Activated CD4-positive, alpha-beta T cell treated with anti-CD3 and anti-CD28 coated beads, Interleukin-10, Interleukin-2, amounts not matched to agents 100 ng/mL and 50 ng/mL, durations not matched to agents 16 hours and 8 hours (primary cell): ENCODE measurements around the gene MORN5.

ENCODE experiments used
- DNase-seq: peaks from one replicate; pipeline ENCODE4 v3.0.0-alpha.2; 2020

MORN5 gene

DNA sequence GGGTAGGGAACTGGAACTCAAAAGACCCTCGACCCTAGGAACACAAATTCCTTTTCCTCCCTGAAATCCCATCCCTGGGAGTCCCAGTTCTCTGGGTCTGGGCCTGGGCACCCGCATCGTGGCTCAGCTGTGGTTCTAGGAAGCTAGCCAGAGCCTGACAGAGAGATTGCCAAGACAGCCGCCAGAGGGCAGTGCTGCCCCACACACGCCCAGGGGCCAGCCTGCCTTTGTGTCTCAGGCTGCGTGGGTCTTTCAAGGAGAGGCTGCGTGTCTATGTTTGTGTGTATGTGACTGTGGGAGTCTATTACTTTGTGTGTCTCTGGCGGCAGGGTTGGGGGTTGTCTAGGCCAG lies 34.6 kb upstream of the MORN5 start:
- peak; percentile 80 for DNase-seq

- no peak for DNase-seq
Observed at GRCh38 chr9:122125509-122126330, 34.0 kb upstream of the MORN5 start.

DNA sequence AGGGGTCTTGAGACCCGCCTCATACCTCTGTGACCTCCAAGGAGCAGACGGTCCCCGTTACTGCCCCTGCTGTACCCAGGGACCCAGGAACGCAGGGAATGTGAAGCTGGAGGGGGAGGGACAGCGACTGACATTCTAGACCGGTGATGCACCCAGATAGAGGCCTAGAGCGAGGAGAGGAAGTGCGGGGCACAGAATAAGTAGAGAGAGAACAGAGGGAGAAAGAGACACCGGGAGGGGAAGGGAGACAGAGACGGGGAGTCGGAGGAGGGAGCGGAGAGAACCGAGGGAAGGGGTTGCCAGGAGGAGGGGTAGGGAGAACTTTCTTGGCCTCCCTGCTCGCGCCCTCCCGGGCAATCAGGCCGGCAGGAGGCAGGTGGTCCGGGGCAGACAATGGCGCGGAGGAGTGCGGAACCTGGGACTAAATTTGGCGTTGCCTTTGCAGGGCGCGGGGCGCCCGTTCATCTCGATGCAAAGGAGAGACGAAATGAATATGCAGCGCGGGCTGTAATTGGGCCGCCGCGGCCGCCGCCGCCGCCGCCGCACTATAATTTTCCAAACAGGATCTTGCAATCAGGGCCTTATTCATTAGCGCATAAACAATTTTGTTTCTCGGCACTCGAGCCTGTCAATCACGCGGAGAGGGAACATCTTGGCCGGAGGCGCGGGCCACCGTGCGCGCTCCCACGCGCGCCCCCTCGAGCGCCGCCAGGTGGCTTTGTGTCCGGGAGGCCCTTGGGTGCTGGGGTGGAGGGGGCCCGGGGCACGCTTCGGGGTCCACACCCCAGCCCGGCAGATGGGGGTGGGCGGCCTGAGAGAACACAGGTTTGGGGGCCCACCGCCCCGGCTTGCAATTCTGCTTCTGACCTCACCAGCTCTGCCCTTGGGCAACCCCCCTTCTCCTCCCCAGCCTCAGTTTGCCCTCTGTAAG lies 33.1 kb upstream of the MORN5 start:
- DNase-seq: no peak

GRCh38 chr9:122127396-122127798 lies 32.3 kb upstream of the MORN5 start:
- no peak for DNase-seq

DNA sequence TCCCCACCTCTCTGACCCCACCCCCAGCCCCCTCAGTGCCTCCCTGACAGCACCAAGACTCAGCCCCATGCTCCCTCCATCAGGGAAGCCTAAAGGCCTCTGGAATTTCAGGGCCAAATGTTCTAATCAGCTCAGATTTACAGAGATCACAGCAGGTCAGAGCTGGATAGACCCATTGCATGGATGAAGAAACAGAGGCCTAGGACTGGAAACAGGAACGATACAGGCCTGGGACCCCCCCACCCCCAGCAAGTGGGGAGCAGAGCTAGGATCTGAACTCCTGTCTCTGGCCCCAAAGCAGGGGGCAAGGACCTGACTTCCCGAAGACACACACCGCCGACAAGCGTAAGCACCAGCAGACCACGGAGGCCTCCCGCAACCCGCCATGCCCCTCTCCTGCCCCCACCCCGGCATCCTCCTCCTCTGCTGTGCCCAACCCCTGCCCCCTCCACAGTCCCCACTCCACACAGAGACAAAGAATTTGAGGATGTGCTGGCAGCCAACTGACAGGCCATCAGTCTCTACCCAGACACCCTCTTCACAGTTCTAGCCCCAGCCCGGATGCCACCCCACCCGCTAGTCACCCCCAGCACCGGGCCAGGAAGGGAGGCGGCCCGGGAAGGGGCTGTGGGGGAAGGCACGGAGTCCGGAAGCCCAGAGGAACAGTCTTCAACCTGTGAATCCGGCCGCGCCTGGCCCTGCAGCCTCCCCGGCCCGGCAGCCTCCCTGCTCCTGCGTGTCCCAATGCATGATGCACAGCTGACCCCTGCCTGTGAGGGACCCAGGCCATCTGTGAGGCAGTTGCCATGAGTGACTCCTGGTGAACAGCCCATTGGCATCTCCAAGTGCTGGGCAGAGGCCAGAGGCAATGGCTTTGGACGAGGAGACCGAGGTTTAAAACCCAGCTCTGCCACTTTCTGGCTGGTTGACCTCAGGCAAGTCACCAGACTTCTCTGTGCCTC lies 31.4 kb upstream of the MORN5 start:
- no peak for DNase-seq

- DNase-seq: no peak
Observed at GRCh38 chr9:122128969-122129343, 30.8 kb upstream of the MORN5 start.

DNA sequence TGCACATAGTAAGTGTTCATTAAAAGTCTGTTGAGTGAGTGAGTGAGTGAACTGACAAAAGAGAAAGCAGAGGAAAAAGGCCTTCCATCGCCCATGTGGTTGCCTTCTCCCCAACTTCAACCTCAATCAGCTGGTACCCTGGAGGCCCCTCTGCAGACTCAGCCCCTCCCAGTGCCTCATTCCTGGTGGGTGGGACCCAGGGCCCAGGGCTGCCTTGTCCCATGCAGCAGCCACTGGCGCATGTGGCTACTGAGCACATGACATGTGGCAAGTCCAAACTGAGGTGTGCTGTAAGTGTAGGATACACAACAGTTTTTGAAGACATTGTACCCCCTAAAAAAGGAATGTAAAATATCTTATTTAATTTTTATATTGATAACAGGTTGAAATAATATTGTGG lies 29.7 kb upstream of the MORN5 start:
- DNase-seq: no peak

- DNase-seq: no peak
Observed at GRCh38 chr9:122130837-122131236, 28.9 kb upstream of the MORN5 start.

GRCh38 chr9:122131401-122132001 lies 28.2 kb upstream of the MORN5 start:
- DNase-seq: no peak

DNA sequence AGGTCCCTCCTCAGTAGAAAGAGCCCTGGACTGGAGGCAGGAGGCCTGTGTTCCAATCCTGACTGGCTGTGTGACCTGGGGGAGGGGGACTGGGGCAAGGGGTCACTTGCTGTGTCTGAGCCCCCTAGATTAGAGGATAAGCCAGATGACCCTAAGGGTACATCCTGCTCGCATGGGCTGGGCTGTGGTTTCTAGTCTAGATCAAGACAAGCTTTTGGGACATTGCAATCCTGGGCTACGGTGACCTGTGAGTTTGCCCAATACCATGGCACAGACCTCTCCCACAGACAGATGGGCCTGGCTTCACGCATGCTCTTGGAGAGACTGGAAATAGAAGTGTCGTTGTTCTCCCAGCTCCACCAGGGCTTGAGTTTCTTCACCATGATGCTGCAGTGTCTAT lies 27.2 kb upstream of the MORN5 start:
- DNase-seq: no peak

GRCh38 chr9:122133263-122133983 lies 26.3 kb upstream of the MORN5 start:
- no peak for DNase-seq

- DNase-seq: no peak
Observed at GRCh38 chr9:122133984-122134535, 25.6 kb upstream of the MORN5 start.

DNA sequence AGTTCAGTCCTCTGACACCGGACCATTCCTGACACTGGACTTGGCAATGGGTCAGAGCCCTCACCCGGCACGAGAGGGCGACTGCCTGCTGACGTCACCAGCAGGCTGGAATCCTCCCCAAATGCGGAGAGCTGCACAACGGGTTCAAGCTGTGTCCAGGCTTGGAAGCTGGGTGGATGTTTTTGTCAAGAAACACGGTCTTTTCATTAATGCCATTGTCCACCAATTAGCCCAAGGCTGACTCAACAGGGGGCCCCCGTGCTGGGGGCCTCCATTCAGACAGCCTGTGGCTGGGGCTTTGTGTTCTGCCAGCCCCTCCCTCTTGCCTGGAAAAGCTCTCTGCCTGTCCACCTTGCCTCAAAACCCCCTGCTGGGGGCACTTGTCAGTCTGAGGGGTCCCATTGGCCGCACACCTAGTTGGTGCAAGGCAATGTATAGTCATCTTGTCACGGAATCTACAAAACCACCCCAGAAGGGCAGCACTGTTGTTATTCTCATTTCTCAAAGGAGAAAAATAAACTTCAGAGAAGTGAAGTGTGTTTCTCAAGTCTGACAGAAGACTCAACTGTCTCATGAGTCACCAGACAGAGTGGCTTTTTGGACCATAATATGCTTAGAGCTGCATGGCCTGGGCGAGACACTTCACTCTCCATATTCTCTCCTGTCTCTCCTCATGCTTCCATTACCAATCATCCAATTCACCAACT lies 24.7 kb upstream of the MORN5 start:
- no peak for DNase-seq

DNA sequence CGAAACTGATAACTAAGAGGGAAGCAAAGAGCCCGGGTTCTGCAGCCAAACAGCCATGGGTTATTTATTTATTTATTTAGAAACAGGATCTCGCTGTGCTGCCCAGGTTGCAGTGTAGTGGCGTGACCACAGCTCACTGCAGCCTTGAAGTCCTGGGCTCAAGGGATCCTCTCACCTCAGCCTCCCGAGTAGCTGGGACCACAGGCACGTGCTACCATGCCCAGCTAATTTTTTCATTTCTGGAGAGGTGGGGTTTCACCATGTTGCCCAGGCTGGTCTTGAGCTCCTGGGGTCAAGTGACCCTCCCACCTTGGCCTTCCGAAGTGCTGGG lies 24.2 kb upstream of the MORN5 start:
- no peak for DNase-seq

DNA sequence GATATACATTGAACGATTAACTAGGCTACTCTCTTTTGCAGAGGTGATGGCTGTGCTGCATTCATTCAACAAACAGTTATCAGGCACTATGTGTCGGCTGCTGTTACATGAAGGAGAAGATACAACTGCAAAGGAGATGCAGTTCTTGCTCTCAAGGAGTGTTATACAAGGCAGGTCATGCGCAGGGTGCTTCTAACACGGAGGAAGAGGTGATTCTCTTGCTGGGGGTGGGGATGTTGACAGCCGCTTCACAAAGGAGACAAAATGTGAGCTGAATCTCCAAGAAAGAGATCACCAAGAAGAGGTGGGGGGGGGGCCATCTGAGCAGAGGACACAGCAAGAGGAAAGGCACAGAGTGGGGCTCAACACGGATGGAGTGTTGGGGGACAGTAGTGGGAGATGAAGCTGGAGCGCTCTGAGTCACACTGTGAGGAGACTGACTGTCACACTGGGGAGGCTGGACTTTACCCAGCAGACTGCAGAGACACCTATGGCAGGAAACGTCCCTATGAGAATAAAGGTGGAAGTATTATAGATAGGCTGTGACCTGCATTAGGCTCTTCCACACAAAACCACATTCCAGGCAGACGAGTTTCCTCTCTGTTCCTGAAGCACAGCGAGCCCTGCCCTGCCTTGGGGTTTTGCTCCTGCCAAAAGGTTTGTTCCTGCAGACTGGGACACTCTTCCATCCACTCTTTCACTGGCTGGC lies 21.0 kb upstream of the MORN5 start:
- no peak for DNase-seq

DNA sequence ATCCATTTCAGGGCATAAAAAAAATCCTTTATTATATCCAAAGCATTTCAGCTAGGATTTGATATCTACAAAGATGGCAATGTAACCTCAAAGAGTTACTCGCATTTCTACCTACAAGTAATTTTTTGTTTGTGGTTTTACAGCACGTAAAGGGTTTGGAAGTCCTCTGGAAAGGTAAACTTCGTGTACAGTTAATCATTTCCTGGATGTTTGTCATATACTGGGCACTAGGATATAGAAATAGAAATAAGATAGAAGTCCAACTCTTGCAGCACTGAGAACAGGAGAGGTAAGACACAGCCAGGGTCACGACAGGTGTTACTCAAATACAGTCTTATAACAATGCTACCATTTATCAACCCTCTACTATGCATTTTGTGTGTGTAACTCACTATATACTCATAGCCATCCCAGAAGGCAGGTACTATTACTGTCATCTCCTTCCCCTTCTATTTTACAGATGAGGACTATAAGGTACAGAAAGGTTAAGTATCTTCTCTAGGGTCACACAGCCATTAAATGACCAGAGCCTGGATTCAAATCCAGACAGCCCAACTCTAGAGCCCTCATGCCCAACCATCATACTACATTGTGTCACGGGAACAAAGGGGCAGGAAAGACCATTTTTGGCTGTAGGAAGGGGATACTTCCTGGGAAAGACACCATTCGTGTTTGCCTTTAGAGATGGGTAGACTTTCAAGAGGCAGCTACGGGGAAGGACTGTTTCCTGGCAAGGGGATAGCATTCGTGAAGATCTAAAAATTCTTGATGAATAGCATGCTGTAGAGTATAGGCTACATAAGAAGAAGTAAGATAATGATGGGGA lies 19.1 kb upstream of the MORN5 start:
- DNase-seq: no peak

GRCh38 chr9:122141671-122142070 lies 18.0 kb upstream of the MORN5 start:
- DNase-seq: no peak

GRCh38 chr9:122143296-122143695 lies 16.4 kb upstream of the MORN5 start:
- DNase-seq: no peak

- no peak for DNase-seq
Observed at GRCh38 chr9:122143876-122144405, 15.8 kb upstream of the MORN5 start.
